Rectal smooth muscle tissue (tissue), 1 donor: ENCODE measurements around the gene PLD6.
"Not testable (repeated sequence)": the region's sequence is repeated elsewhere in the genome, so short reads cannot be mapped to it uniquely, and the experiment has no call there.

Experiments used
- H3K27ac ChIP-seq: one replicate; pipeline ENCODE4 v1.7.0; 2013; ENCODE audit warnings: low read depth, low read length, inconsistent platforms
- H3K27me3 ChIP-seq: one replicate; pipeline ENCODE4 v1.7.0; 2013; ENCODE audit warnings: low read length; ENCODE audit not compliant: control insufficient read depth, insufficient read depth
- H3K36me3 ChIP-seq: one replicate; pipeline ENCODE4 v1.7.0; 2013; ENCODE audit warnings: low read length; ENCODE audit not compliant: control insufficient read depth, insufficient read depth
- H3K4me1 ChIP-seq: one replicate; pipeline ENCODE4 v1.7.0; 2013; ENCODE audit warnings: low read length; ENCODE audit not compliant: control insufficient read depth, insufficient read depth
- H3K4me3 ChIP-seq: one replicate; pipeline ENCODE4 v1.7.0; 2013; ENCODE audit warnings: low read length
- H3K9ac ChIP-seq: one replicate; pipeline ENCODE4 v1.7.0; 2013; ENCODE audit warnings: low read length

Gene PLD6

GRCh38 chr17:17166446-17166845 is 39.7 kb downstream of the PLD6 start:
- Histone ChIP-seq H3K9ac (no peak overlapping the region), H3K4me3 (no peak overlapping the region), H3K27me3 (no peaks in the 10 kb centered on the region), H3K27ac (no peak overlapping the region), H3K4me1 (no peaks in the 10 kb centered on the region), H3K36me3 (peaks cover 51% of the 10 kb centered on the region)

DNA sequence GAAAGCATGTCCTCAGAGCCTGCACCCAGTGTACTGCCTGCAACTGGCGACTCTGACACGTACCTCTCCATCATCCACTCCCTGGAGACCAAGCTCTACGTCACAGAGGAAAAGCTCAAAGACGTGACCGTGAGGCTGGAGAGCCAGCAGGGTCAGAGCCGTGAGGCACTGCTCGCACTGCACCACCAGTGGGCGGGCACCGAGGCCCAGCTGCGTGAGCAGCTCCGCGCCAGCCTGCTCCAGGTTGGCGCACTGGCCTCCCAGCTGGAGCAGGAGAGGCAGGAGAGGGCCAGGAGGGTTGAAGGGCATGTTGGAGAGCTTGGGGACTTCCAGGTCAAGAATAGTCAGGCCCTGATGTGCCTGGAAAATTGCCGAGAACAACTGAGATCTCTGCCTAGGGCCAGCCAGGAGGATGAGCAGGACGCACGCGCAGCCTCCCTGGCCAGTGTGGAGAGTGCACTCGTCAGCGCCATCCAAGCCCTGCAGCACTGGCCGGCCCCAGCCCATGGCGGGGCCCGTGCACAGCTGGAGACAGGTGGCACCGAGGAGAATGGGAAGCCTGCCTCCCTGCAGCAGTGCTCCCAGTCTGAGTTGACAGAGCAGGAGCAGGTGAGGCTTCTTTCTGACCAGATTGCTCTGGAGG is 40.3 kb downstream of the PLD6 start:
- H3K27ac ChIP-seq = no peak overlapping the region
- no peaks in the 10 kb centered on the region for H3K27me3 ChIP-seq
- H3K36me3 ChIP-seq = peaks cover 47% of the 10 kb centered on the region
- no peaks in the 10 kb centered on the region for H3K4me1 ChIP-seq
- no peak overlapping the region for H3K4me3 ChIP-seq
- H3K9ac ChIP-seq = no peak overlapping the region

DNA sequence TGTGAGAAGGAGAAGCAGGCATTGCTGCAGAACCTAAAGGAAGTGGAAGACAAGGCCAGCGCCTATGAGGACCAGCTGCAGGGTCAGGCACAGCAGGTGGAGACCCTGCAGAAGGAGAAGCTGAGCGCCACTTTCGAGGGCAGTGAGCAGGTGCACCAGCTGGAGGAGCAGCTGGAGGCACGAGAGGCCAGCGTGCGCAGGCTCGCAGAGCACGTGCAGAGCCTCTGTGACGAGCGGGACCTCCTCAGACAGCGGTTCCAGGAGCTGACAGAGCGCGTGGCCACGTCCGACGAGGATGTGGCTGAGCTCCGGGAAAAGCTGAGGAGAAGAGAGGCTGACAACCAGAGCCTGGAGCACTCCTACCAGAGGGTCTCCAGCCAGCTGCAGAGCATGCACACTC is 41.5 kb downstream of the PLD6 start:
- Histone ChIP-seq H3K27me3 (no peaks in the 10 kb centered on the region), H3K9ac (no peak overlapping the region), H3K27ac (no peak overlapping the region), H3K4me1 (no peaks in the 10 kb centered on the region), H3K36me3 (peaks cover 51% of the 10 kb centered on the region), H3K4me3 (no peak overlapping the region)

- Histone ChIP-seq H3K4me1 (no peaks in the 10 kb centered on the region), H3K9ac (no peak overlapping the region), H3K36me3 (peaks cover 48% of the 10 kb centered on the region), H3K27ac (no peak overlapping the region), H3K27me3 (no peaks in the 10 kb centered on the region), H3K4me3 (no peak overlapping the region)
These were observed 42.0 kb downstream of the PLD6 start for GRCh38 chr17:17164156-17164555.

DNA sequence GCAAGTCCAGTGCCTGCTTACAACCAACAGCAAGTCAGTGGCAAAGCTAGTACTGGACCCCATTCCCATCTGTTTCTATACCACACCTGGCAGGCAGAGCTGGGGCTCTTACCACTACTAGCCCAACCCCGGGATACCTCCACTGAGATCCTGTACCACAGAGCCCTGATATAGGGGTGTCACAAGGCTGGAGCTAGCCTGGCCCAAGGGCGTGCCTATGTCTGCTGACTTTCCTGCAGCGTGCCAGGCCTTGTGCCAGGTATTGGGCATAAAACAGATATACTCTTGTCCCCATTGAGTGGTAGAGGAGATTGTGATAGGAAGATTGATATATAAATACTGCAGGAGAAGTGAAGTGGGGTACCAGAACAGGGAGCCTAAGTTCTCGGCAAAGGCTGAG is 44.4 kb downstream of the PLD6 start:
- Histone ChIP-seq H3K4me1 (no peaks in the 10 kb centered on the region), H3K27ac (no peak overlapping the region), H3K4me3 (no peak overlapping the region), H3K27me3 (no peaks in the 10 kb centered on the region), H3K36me3 (peaks cover 48% of the 10 kb centered on the region), H3K9ac (no peak overlapping the region)

- H3K36me3 ChIP-seq = peaks cover 50% of the 10 kb centered on the region
- no peak overlapping the region for H3K9ac ChIP-seq
- no peak overlapping the region for H3K4me3 ChIP-seq
- no peaks in the 10 kb centered on the region for H3K4me1 ChIP-seq
- no peak overlapping the region for H3K27ac ChIP-seq
- H3K27me3 ChIP-seq = no peaks in the 10 kb centered on the region
These were observed 45.0 kb downstream of the PLD6 start for GRCh38 chr17:17161121-17161520.

GRCh38 chr17:17159571-17159970 is 46.6 kb downstream of the PLD6 start:
- Histone ChIP-seq H3K36me3 (peaks cover 48% of the 10 kb centered on the region), H3K4me3 (no peak overlapping the region), H3K9ac (no peak overlapping the region), H3K27me3 (no peaks in the 10 kb centered on the region), H3K27ac (no peak overlapping the region), H3K4me1 (no peaks in the 10 kb centered on the region)

DNA sequence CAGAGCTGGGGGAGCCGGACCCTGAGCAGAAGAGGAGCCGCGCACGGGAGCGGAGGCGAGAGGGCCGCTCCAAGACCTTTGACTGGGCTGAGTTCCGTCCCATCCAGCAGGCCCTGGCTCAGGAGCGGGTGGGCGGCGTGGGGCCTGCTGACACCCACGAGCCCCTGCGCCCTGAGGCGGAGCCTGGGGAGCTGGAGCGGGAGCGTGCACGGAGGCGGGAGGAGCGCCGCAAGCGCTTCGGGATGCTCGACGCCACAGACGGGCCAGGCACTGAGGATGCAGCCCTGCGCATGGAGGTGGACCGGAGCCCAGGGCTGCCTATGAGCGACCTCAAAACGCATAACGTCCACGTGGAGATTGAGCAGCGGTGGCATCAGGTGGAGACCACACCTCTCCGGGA is 47.6 kb downstream of the PLD6 start:
- not testable (repeated sequence) for H3K27me3 ChIP-seq

GRCh38 chr17:17157041-17157440 is 49.1 kb downstream of the PLD6 start:
- Histone ChIP-seq H3K9ac (no peak overlapping the region), H3K27ac (no peak overlapping the region), H3K36me3 (peaks cover 57% of the 10 kb centered on the region)

More for the DNA sequence above, 47.6 kb downstream of the PLD6 start:
- H3K9ac ChIP-seq, H3K27ac ChIP-seq, H3K4me3 ChIP-seq, H3K4me1 ChIP-seq: not testable (repeated sequence)
- peaks cover 59% of the 10 kb centered on the region for H3K36me3 ChIP-seq

GRCh38 chr17:17156511-17156910 is 49.6 kb downstream of the PLD6 start:
- Histone ChIP-seq H3K36me3 (peaks cover 52% of the 10 kb centered on the region), H3K4me1 (peaks cover 11% of the 10 kb centered on the region), H3K27ac (no peak overlapping the region), H3K27me3 (no peaks in the 10 kb centered on the region), H3K9ac (no peak overlapping the region), H3K4me3 (no peak overlapping the region)

More at GRCh38 chr17:17157041-17157440, 49.1 kb downstream of the PLD6 start:
- H3K27me3 ChIP-seq = no peaks in the 10 kb centered on the region
- H3K4me3 ChIP-seq = no peak overlapping the region
- H3K4me1 ChIP-seq = peaks cover 8% of the 10 kb centered on the region

GRCh38 chr17:17156107-17156506 is 50.0 kb downstream of the PLD6 start:
- no peaks in the 10 kb centered on the region for H3K27me3 ChIP-seq
- H3K36me3 ChIP-seq = peaks cover 52% of the 10 kb centered on the region
- H3K4me1 ChIP-seq = peaks cover 15% of the 10 kb centered on the region
- no peak overlapping the region for H3K9ac ChIP-seq
- no peak overlapping the region for H3K4me3 ChIP-seq
- no peak overlapping the region for H3K27ac ChIP-seq

- H3K9ac ChIP-seq = no peak overlapping the region
- peaks cover 15% of the 10 kb centered on the region for H3K4me1 ChIP-seq
- H3K27ac ChIP-seq = no peak overlapping the region
- no peaks in the 10 kb centered on the region for H3K27me3 ChIP-seq
- H3K36me3 ChIP-seq = peaks cover 50% of the 10 kb centered on the region
- no peak overlapping the region for H3K4me3 ChIP-seq
These were observed 50.6 kb downstream of the PLD6 start for GRCh38 chr17:17155568-17155967.

DNA sequence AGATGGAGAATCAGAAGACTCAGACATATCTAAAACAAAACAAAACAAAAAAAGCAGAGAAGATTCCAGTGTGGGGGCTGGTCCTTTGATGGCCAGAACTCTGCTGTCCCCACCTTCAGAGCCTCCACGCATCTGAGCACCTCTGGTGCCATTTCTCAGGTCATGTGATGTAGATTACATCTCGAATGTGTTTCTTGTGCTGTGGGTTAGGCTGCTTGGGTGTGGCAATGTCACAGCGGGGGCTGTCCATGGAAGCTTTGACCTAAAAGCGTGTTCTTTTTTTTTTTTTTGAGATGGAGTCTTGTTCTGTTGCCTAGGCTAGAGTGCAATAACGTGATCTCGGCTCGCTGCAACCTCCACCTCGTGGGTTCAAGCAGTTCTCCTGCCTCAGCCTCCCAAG is 51.2 kb downstream of the PLD6 start:
- Histone ChIP-seq H3K4me1 (peaks cover 15% of the 10 kb centered on the region), H3K9ac (no peak overlapping the region), H3K36me3 (peaks cover 48% of the 10 kb centered on the region), H3K27me3 (no peaks in the 10 kb centered on the region), H3K27ac (no peak overlapping the region), H3K4me3 (no peak overlapping the region)
